Spinal cord (tissue), 10 donors: ENCODE results near the gene MYL12B. TPM values are rescaled to one million over a fixed set of nuclear protein-coding genes. Genes with fewer than 3 reads are reported as not detected.

Experiments
- DNase-seq, 6 donors: peaks; one replicate each; pipeline versions ENCODE4 v3.0.0 to v3.0.0-alpha.2; 2013 to 2015; ENCODE audit warnings: low spot score in 6 of 6, low read depth in 4 of 6
- H3K27ac ChIP-seq: one replicate; pipeline ENCODE4 v1.5.1; 2013; ENCODE audit warnings: low read depth, low read length, control low read depth
- H3K27me3 ChIP-seq: one replicate; pipeline ENCODE4 v1.6.1; 2013; ENCODE audit warnings: low read length; ENCODE audit not compliant: control insufficient read depth, insufficient read depth
- H3K36me3 ChIP-seq: one replicate; pipeline ENCODE4 v1.6.1; 2013; ENCODE audit warnings: low read length; ENCODE audit not compliant: control insufficient read depth, insufficient read depth
- H3K4me1 ChIP-seq: one replicate; pipeline ENCODE4 v1.6.1; 2013; ENCODE audit warnings: low read length; ENCODE audit not compliant: control insufficient read depth, insufficient read depth
- H3K4me3 ChIP-seq: one replicate; pipeline ENCODE4 v1.5.1; 2013; ENCODE audit warnings: low read depth, low read length, control low read depth
- H3K9me3 ChIP-seq: one replicate; pipeline ENCODE4 v1.6.1; 2013; ENCODE audit warnings: low read length; ENCODE audit not compliant: control insufficient read depth, insufficient read depth
- WGBS: methylation state at CpG from one replicate; pipeline ENCODE4 v1.1.5; 2013; ENCODE audit warnings: missing lambda C conversion rate; ENCODE audit not compliant: insufficient coverage; 5-methylcytosine and 5-hydroxymethylcytosine counted together
- polyA plus RNA-seq, 2 donors: library from polyadenylated mRNA; unstranded; fragments of 120-200 nt; gene quantifications; one replicate each; pipeline ENCODE4 v1.2.1, GENCODE V29; 2013; ENCODE audit not compliant: insufficient read length in 2 of 2
- total RNA-seq, 2 donors: library from RNA; depleted of rRNA in 1 of 2; stranded (reverse); fragments of 120-200 nt in 1 of 2; fragments of >200 nt in 1 of 2; gene quantifications; one replicate each; pipeline versions ENCODE4 v1.2.3 to v1.2.4, GENCODE V29; 2013 to 2014
- donor health status: healthy.

Gene MYL12B
- total and polyA plus RNA-seq, 4 donors, result 196 to 482 (median 247) TPM

- Histone ChIP-seq H3K4me3 (no peak overlapping the region), H3K4me1 (peaks cover 12% of the 10 kb centered on the region), H3K9me3 (no peaks in the 10 kb centered on the region), H3K27me3 (no peaks in the 10 kb centered on the region), H3K36me3 (no peaks in the 10 kb centered on the region), H3K27ac (no peak overlapping the region)
- DNase-seq, result no peak
- WGBS, result 82% methylated on average over 4 of the region's 9 CpGs
These were observed 22.6 kb downstream of the MYL12B start for GRCh38 chr18:3284501-3284900.

GRCh38 chr18:3286159-3286558 is 24.2 kb downstream of the MYL12B start:
- Histone ChIP-seq H3K36me3 (no peaks in the 10 kb centered on the region), H3K9me3 (peaks cover 3% of the 10 kb centered on the region), H3K27me3 (no peaks in the 10 kb centered on the region), H3K4me3 (no peak overlapping the region), H3K27ac (no peak overlapping the region), H3K4me1 (peaks cover 12% of the 10 kb centered on the region)
- WGBS, result 100% methylated on average over 4 of the region's 7 CpGs
- DNase-seq, result no peak

GRCh38 chr18:3293196-3293951 is 31.4 kb downstream of the MYL12B start:
- Histone ChIP-seq H3K27ac (no peak overlapping the region), H3K4me1 (peaks cover 10% of the 10 kb centered on the region), H3K36me3 (no peaks in the 10 kb centered on the region), H3K9me3 (peaks cover 5% of the 10 kb centered on the region), H3K4me3 (no peak overlapping the region), H3K27me3 (no peaks in the 10 kb centered on the region)
- 100% methylated on average over 1 of the region's 2 CpGs for WGBS
- no peak for DNase-seq

DNA sequence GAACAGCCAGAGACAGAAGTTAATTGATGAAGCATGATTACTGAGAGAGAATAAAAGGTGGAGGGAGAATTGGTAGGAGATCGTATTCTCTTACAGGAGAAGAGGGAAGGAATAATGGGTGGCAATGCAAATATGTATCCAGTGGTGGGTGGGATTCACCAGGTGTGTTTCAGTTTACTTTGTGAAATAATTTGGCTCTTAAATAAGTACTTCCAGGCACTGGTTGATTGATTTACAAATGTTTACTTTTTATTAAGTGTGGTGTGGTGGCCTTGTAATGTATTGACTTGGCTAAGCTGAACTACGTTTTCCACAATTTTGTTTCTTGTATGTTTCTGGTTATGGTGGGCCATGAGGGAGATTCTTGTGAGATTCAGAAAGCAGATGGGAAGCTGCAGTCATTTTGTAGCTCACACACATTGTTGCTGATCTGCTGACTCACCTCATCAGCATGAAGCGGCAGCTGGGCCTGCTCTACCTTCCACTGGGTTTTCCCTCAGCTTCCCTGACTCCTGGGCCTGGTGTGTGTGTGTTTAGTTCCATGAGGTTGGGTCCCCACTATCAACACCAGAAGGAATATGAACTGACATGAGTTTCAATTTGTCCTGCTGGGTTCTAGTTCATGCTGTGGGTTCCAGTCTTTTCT is 32.6 kb downstream of the MYL12B start:
- Histone ChIP-seq H3K27me3 (no peaks in the 10 kb centered on the region), H3K27ac (no peak overlapping the region), H3K4me3 (no peak overlapping the region), H3K9me3 (peaks cover 5% of the 10 kb centered on the region), H3K36me3 (no peaks in the 10 kb centered on the region), H3K4me1 (peaks cover 10% of the 10 kb centered on the region)
- 91% methylated on average over 2 of the region's 3 CpGs for WGBS
- no peak for DNase-seq

GRCh38 chr18:3297025-3297984 is 35.4 kb downstream of the MYL12B start:
- Histone ChIP-seq H3K27ac (peak overlapping the region; percentile 4), H3K4me3 (peak overlapping the region; percentile 57), H3K4me1 (peaks cover 10% of the 10 kb centered on the region), H3K36me3 (no peaks in the 10 kb centered on the region), H3K9me3 (peaks cover 2% of the 10 kb centered on the region), H3K27me3 (no peaks in the 10 kb centered on the region)
- DNase-seq, result peak in 5 of 6 donors; percentile 70 to 96 (median 83)
- WGBS, result 1% methylated on average over 17 of the region's 18 CpGs

DNA sequence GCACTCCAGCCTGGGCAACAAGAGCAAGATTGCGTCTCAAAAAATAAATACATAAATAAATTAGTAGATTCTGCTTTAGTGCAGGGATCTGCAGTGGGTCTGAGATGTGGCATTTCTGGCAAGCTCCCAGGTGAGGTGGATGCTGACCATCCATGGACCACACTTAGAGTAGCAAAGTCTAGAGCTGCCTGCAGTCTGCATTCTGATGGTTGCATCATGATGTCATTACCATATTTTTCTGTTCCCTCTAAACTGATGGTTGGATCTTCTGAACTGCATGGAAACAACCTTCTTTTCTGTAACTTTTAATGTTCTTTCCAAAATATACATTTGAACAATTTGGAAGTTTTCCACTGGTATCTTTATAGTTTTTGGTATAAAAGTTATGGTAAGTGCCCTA is 42.9 kb downstream of the MYL12B start:
- H3K4me3 ChIP-seq, result no peak overlapping the region
- H3K9me3 ChIP-seq, result no peaks in the 10 kb centered on the region
- no peak for DNase-seq
- H3K27me3 ChIP-seq, result no peaks in the 10 kb centered on the region
- no peak overlapping the region for H3K27ac ChIP-seq
- no peaks in the 10 kb centered on the region for H3K4me1 ChIP-seq
- no peaks in the 10 kb centered on the region for H3K36me3 ChIP-seq
- WGBS, result no CpG with 5 or more reads among the region's 1 CpG

DNA sequence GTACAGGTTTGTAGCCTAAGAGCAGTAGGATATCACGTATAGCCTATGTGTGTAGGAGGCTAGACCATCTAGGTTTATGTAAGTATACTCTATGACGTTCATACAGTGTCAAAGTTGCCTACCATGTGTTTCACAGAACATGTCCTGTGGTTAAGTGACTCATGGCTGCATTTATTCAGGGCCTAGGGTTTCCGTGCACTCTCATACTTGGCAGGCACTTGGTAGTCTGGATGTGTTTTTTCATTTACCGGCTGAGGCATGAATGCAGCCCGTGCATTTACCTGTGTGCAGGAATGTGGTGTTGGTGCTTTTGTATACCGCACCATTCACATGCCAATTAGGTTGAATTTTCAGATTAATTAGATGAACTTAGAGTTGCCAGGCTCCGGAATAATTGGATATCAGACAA is 43.4 kb downstream of the MYL12B start:
- Histone ChIP-seq H3K4me1 (no peaks in the 10 kb centered on the region), H3K27me3 (no peaks in the 10 kb centered on the region), H3K27ac (no peak overlapping the region), H3K36me3 (no peaks in the 10 kb centered on the region), H3K9me3 (no peaks in the 10 kb centered on the region), H3K4me3 (no peak overlapping the region)
- no peak for DNase-seq
- 79% methylated on average over 4 of the region's 7 CpGs for WGBS

DNA sequence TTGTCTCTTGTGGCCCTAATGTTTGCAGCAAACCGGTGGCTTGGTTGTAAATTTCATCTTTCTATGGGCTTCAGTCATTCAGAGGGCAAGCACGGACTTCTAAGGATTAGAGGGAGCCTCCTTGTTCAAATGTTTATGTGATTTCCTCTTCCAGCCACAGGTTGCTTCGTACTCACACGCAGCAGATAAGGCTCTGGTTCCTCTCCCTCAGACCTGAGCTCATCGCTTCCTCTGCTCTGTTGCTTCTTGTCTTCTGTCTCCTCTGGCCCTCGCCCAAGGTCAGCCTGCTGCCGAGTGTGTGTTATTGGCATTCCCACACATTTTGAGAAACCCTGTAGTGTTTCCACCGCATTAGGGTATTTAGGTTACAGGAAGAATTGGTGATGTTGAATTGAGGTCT is 44.0 kb downstream of the MYL12B start:
- Histone ChIP-seq H3K27ac (no peak overlapping the region), H3K9me3 (no peaks in the 10 kb centered on the region), H3K27me3 (no peaks in the 10 kb centered on the region), H3K36me3 (no peaks in the 10 kb centered on the region), H3K4me1 (no peaks in the 10 kb centered on the region), H3K4me3 (no peak overlapping the region)
- 38% methylated on average over 7 of the region's 8 CpGs for WGBS
- DNase-seq, result peak in 1 of 6 donors; percentile 41

DNA sequence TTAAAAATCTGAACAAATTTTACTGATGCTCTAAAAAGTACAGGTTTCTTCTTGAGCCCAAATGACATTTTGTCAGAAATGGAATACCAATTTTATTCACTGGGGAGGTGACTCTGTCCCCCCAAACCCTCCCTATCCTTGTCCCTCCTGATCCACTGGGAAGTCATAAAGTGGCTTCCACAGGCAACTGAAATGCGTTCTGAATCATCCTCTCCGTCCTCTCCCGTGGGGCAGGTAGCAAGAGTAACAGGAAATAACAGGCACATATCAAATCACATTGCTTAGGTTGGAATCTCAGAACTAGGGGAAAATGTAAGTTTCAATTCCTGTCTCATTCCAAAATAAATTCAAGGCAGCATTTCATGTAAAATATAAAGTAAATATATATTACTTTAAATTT is 44.5 kb downstream of the MYL12B start:
- no CpG with 5 or more reads among the region's 3 CpGs for WGBS
- Histone ChIP-seq H3K9me3 (no peaks in the 10 kb centered on the region), H3K27me3 (no peaks in the 10 kb centered on the region), H3K27ac (no peak overlapping the region), H3K4me1 (no peaks in the 10 kb centered on the region), H3K36me3 (no peaks in the 10 kb centered on the region), H3K4me3 (no peak overlapping the region)
- no peak for DNase-seq
